ENCODE data around the gene TRIM7.

GRCh38 chr5:181243564-181244343 lies 38.8 kb upstream of the TRIM7 start, which contains the start of gene RACK1:
- TF ChIP-seq ATF3 (IDR thresholded peaks at IDR 0.05) (no peak), ATF3 (CRISPR knock-in tag; conservative IDR thresholded peaks at IDR 0.05) (no peak; the same call in 1 of the 2 replicates), CTCF (IDR thresholded peaks at IDR 0.05 in 2 of 3, conservative IDR thresholded peaks at IDR 0.05 in 1 of 3; ENCODE audit: insufficient read depth in 2 of 3, low read depth in 1 of 3, low read length in 3 of 3) (no peak), ZNF274 (IDR thresholded peaks at IDR 0.05; ENCODE audit: borderline replicate concordance, low read depth, low read length) (no peak), MXI1 (IDR thresholded peaks at IDR 0.05; ENCODE audit: low read depth, low read length) (peak; percentile 62), POU5F1 (IDR thresholded peaks at IDR 0.05; ENCODE audit: borderline replicate concordance, low read depth, low read length, partially characterized antibody) (no peak), SP1 (CRISPR knock-in tag; IDR thresholded peaks at IDR 0.05) (peak; percentile 64), POLR2AphosphoS5 (IDR thresholded peaks at IDR 0.05; ENCODE audit: control insufficient read depth, insufficient read depth, low read depth, low read length) (peak; percentile 92), PHF8 (IDR thresholded peaks at IDR 0.05; ENCODE audit: borderline replicate concordance, low read length) (peak; percentile 97), JUND (IDR thresholded peaks at IDR 0.05; ENCODE audit: borderline replicate concordance, low read depth, low read length) (0 out of 2 replicates have a peak, but pooled peaks have one; percentile 37), JUND (tag; IDR thresholded peaks at IDR 0.05; ENCODE audit: borderline replicate concordance, low read depth, low read length) (no peak; the same call in 2 of the 3 replicates)
